ENCODE data around the gene CTNNBL1.

The CTNNBL1 gene

GRCh38 chr20:37864298-37864697 lies 170.5 kb downstream of the CTNNBL1 start:
- no peak for DNase-seq

- DNase-seq: no peak
These were observed 172.2 kb downstream of the CTNNBL1 start for GRCh38 chr20:37866051-37866450.

GRCh38 chr20:37867289-37868195 lies 173.7 kb downstream of the CTNNBL1 start:
- no peak for DNase-seq

- DNase-seq: no peak
These were observed 175.1 kb downstream of the CTNNBL1 start for GRCh38 chr20:37868851-37869333.

- no peak for DNase-seq
These were observed 175.6 kb downstream of the CTNNBL1 start for GRCh38 chr20:37869334-37869861.

- no peak for DNase-seq
These were observed 176.5 kb downstream of the CTNNBL1 start for GRCh38 chr20:37870294-37870693.

- no peak for DNase-seq
These were observed 177.9 kb downstream of the CTNNBL1 start for GRCh38 chr20:37871751-37872150.

GRCh38 chr20:37872161-37872560 lies 178.3 kb downstream of the CTNNBL1 start:
- DNase-seq: no peak

GRCh38 chr20:37873884-37874283 lies 180.1 kb downstream of the CTNNBL1 start:
- no peak for DNase-seq

- DNase-seq: no peak
These were observed 181.8 kb downstream of the CTNNBL1 start for GRCh38 chr20:37875460-37876175.

- no peak for DNase-seq
These were observed 183.0 kb downstream of the CTNNBL1 start for GRCh38 chr20:37876863-37877262.

GRCh38 chr20:37877832-37878772 lies 184.3 kb downstream of the CTNNBL1 start:
- no peak for DNase-seq

- DNase-seq: no peak
These were observed 185.2 kb downstream of the CTNNBL1 start for GRCh38 chr20:37878835-37879599.

- DNase-seq: no peak
These were observed 186.0 kb downstream of the CTNNBL1 start for GRCh38 chr20:37879843-37880242.

- DNase-seq: no peak
These were observed 187.1 kb downstream of the CTNNBL1 start for GRCh38 chr20:37880726-37881591.

- no peak for DNase-seq
These were observed 187.9 kb downstream of the CTNNBL1 start for GRCh38 chr20:37881601-37882343.

- DNase-seq: no peak
These were observed 189.3 kb downstream of the CTNNBL1 start for GRCh38 chr20:37882961-37883712.

- no peak for DNase-seq
These were observed 191.2 kb downstream of the CTNNBL1 start for GRCh38 chr20:37885042-37885441.

Measured in stimulated activated CD4-positive, alpha-beta T cell treated with anti-CD3 and anti-CD28 coated beads, Interleukin-1b, Interleukin-23, amount 100 ng/mL, for 48 hours (primary cell).